Activated naive CD8-positive, alpha-beta T cell treated with anti-CD3 and anti-CD28 coated beads for 36 hours (primary cell): ENCODE results near the gene STARD13. TPM values are rescaled to one million over a fixed set of nuclear protein-coding genes. Genes with fewer than 3 reads are reported as not detected.

Experiments used
- DNase-seq: peaks from one replicate; pipeline ENCODE4 v3.0.0; 2021
- H3K27ac Mint-ChIP-seq: one replicate; pipeline ENCODE4 v1.8.0; 2022; ENCODE audit warnings: mild to moderate bottlenecking, moderate library complexity, mixed read lengths
- H3K27me3 Mint-ChIP-seq: one replicate; pipeline ENCODE4 v1.8.0; 2022; ENCODE audit warnings: mild to moderate bottlenecking, mixed read lengths
- H3K36me3 Mint-ChIP-seq: one replicate; pipeline ENCODE4 v1.8.0; 2021; ENCODE audit warnings: mild to moderate bottlenecking, mixed read lengths
- H3K4me1 Mint-ChIP-seq: one replicate; pipeline ENCODE4 v1.8.0; 2021; ENCODE audit warnings: mixed read lengths
- H3K4me3 Mint-ChIP-seq: one replicate; pipeline ENCODE4 v1.8.0; 2022; ENCODE audit warnings: mild to moderate bottlenecking, moderate library complexity, mixed read lengths
- H3K9me3 Mint-ChIP-seq: one replicate; pipeline ENCODE4 v1.8.0; 2022; ENCODE audit warnings: mixed read lengths
- total RNA-seq, 2 experiments: library from RNA; stranded (reverse); gene quantifications; one replicate each; pipeline ENCODE4 v1.2.3, GENCODE V29; 2021

The STARD13 gene
- total RNA-seq, 2 experiments from 2014 or later, result 0.23 TPM; not detected in 1

GRCh38 chr13:33103457-33103856 is 182.1 kb downstream of the STARD13 start:
- no peak for DNase-seq
- peaks cover 26% of the 10 kb centered on the region for H3K27me3 Mint-ChIP-seq
- no peak overlapping the region for H3K4me3 Mint-ChIP-seq
- no peak overlapping the region for H3K27ac Mint-ChIP-seq
- H3K9me3 Mint-ChIP-seq, result peaks cover under 1% of the 10 kb centered on the region
- H3K4me1 Mint-ChIP-seq, result no peaks in the 10 kb centered on the region
- H3K36me3 Mint-ChIP-seq, result no peaks in the 10 kb centered on the region

DNA sequence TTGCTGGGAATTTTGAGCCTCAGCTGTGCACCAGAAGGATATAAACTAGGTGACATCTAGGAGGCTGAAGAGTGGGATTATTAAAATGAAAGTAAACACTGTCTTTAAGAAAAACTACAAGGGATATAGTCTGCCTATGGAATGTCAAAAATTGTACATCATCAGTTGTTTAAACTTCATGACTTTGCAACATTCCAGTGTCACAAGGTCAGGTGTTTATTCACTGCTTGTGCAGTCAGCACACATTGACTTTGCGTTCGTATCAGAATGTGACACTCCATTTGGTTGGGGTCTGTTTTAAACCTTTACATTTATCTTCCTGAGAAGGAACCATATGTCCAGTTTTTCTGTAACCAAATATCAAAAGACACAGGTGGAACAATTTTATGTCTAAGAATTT is 183.7 kb downstream of the STARD13 start:
- peaks cover 5% of the 10 kb centered on the region for H3K9me3 Mint-ChIP-seq
- H3K27ac Mint-ChIP-seq, result no peak overlapping the region
- peaks cover 18% of the 10 kb centered on the region for H3K27me3 Mint-ChIP-seq
- DNase-seq, result no peak
- H3K4me3 Mint-ChIP-seq, result no peak overlapping the region
- H3K4me1 Mint-ChIP-seq, result no peaks in the 10 kb centered on the region
- no peaks in the 10 kb centered on the region for H3K36me3 Mint-ChIP-seq

- Mint-ChIP-seq H3K27ac (no peak overlapping the region), H3K36me3 (no peaks in the 10 kb centered on the region), H3K4me1 (no peaks in the 10 kb centered on the region), H3K27me3 (peaks cover 10% of the 10 kb centered on the region), H3K4me3 (no peak overlapping the region), H3K9me3 (peaks cover 5% of the 10 kb centered on the region)
- no peak for DNase-seq
Observed at GRCh38 chr13:33100886-33101285, 184.7 kb downstream of the STARD13 start.

GRCh38 chr13:33099860-33100259 is 185.7 kb downstream of the STARD13 start:
- Mint-ChIP-seq H3K36me3 (no peaks in the 10 kb centered on the region), H3K4me1 (no peaks in the 10 kb centered on the region), H3K4me3 (no peak overlapping the region), H3K9me3 (peaks cover 5% of the 10 kb centered on the region), H3K27ac (no peak overlapping the region), H3K27me3 (peaks cover 8% of the 10 kb centered on the region)
- no peak for DNase-seq

DNA sequence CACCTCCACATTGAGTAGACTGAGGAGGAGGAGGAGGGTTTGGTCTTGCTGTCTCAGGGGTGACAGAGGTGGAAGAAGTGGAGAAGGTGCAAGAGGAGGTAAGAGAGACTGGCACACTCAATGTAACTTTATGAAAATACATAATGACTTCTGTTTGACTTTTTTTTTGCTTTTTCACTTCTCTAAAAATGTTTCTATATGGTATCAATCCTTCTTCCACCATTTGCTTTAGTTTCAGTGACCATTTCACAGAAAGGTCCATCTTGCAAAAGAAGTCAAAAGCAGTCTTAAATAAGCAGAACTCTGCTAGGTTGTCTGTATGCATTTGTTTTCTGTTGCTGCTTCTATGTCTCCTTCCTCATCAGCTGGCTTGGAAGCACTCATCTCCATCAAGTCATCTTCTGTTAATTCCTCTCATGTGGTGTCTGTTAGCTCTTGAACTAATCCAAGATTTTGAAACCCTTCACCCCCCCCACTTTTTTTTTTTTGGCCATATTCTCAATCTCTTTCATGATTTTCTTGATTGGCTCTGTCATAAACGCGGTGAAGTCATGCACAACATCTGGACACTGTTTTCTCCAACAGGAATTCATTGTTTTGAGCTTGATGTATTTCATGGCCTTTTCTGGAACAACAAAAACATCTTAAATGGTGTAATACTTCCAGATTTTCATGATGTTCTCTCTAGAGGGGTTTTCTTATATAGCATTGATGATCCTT is 188.5 kb downstream of the STARD13 start:
- no peaks in the 10 kb centered on the region for H3K36me3 Mint-ChIP-seq
- H3K9me3 Mint-ChIP-seq, result peaks cover 5% of the 10 kb centered on the region
- H3K27ac Mint-ChIP-seq, result no peak overlapping the region
- H3K4me3 Mint-ChIP-seq, result no peak overlapping the region
- peaks cover 8% of the 10 kb centered on the region for H3K27me3 Mint-ChIP-seq
- H3K4me1 Mint-ChIP-seq, result no peaks in the 10 kb centered on the region
- no peak for DNase-seq

DNA sequence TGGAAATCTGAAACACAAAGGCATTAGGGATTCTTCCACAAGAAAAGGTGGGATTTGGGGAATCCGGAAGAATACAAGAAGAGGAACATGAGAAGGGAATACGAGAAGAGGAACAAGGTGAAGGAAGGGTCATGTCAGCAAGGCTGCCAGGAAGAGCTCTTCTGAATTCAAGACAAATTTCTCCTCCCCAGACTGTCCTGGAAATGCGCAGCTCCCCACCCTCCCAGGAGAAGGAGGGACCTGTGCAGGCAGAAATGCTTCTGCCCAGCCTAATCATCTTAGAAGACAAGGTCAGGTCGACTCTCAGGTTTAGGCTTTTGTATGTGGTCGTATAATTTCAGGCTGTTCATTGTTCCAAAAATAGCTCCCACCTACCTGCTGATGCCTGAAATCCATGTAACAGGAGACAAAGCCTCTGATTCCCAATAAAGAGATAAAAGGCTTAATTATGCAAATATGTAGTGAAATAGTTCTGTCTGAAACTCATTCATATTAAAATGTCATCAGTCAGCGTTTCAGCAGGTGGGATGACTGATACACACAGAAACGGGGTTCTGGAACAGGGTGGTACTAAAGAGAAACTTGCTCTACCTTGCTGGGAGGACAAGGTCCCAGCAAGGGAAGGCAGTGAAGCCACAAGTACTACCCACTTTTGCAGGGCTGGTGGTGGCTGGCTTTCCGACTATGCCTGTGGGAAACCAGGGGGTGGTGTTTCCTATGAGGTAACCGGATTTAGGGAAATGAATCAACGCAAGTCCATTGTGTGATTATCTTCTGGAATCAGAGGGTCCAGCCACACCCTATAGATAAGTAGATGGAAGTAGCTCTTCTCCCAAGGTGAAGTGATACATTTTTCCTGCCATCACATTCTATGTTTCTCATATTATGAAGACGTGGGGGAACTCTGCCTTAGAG is 193.2 kb downstream of the STARD13 start:
- H3K4me3 Mint-ChIP-seq, result no peak overlapping the region

DNA sequence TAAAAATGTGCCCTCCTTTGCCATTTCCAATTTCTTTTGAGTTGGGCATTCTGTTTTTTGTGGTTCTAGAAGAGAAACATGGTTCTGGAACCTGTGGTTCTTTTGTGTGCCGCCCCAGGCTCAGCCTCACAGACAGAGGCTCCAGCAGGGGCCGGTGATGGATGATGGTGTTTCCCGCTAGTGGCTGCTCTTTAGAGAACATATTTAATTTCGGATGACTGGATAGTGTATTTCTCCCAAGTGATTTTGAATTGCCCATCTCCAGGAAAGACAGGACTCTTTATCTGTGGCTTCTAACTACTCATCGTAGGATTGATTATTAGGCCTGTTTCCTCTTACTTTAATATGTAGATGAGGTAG is 194.2 kb downstream of the STARD13 start:
- Mint-ChIP-seq H3K27me3 (no peaks in the 10 kb centered on the region), H3K27ac (no peak overlapping the region), H3K9me3 (no peaks in the 10 kb centered on the region), H3K4me3 (no peak overlapping the region), H3K4me1 (peaks cover 2% of the 10 kb centered on the region), H3K36me3 (no peaks in the 10 kb centered on the region)
- DNase-seq, result no peak

More for the DNA sequence above, 193.2 kb downstream of the STARD13 start:
- no peaks in the 10 kb centered on the region for H3K36me3 Mint-ChIP-seq
- H3K9me3 Mint-ChIP-seq, result no peaks in the 10 kb centered on the region
- DNase-seq, result no peak
- peaks cover 1% of the 10 kb centered on the region for H3K4me1 Mint-ChIP-seq
- no peak overlapping the region for H3K27ac Mint-ChIP-seq
- no peaks in the 10 kb centered on the region for H3K27me3 Mint-ChIP-seq

GRCh38 chr13:33090755-33091414 is 194.7 kb downstream of the STARD13 start:
- H3K4me1 Mint-ChIP-seq, result peaks cover 4% of the 10 kb centered on the region
- no peak overlapping the region for H3K27ac Mint-ChIP-seq
- H3K9me3 Mint-ChIP-seq, result no peaks in the 10 kb centered on the region
- no peaks in the 10 kb centered on the region for H3K36me3 Mint-ChIP-seq
- H3K27me3 Mint-ChIP-seq, result no peaks in the 10 kb centered on the region
- H3K4me3 Mint-ChIP-seq, result no peak overlapping the region
- DNase-seq, result no peak

DNA sequence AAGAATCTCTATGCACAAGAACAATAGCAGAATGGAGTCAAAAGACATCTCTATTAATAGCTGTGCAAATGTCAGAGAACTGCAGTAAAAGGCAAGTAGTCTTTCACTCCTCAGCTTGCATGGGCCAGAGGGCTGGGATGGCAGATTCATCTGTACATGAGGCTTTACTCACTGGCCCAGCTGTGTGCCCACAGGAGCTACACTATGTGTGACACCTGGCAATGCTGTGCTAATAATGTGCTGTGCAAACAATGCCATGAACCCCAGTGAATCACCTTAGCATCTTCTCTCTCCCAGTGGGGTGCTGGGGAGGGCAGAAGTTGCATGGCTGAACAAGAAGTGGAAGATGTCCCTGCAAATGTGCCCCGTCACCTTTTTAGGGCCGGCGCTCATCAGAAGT is 196.2 kb downstream of the STARD13 start:
- no peaks in the 10 kb centered on the region for H3K9me3 Mint-ChIP-seq
- peaks cover 4% of the 10 kb centered on the region for H3K27me3 Mint-ChIP-seq
- no peak for DNase-seq
- H3K4me1 Mint-ChIP-seq, result peaks cover 6% of the 10 kb centered on the region
- H3K4me3 Mint-ChIP-seq, result no peak overlapping the region
- H3K36me3 Mint-ChIP-seq, result no peaks in the 10 kb centered on the region
- H3K27ac Mint-ChIP-seq, result no peak overlapping the region

DNA sequence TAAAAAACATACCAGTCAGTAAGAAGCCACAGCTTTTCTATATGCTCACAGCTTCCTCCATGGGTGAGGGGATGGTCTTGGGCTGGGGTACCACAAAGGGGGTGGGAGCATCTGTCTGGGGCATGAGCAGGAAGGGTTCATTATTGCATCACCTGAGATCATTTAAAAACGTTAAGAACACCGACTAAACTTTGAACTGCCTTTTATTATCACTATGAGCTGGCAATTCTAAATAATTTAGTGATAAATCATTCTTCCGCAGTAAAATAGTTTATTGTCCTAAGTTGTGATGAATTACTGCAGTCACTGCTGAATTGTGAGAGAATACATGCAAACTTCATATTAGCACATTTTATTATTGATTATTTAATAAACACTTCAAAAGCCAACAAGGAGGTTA is 197.8 kb downstream of the STARD13 start:
- peaks cover 4% of the 10 kb centered on the region for H3K27me3 Mint-ChIP-seq
- H3K9me3 Mint-ChIP-seq, result no peaks in the 10 kb centered on the region
- no peak overlapping the region for H3K4me3 Mint-ChIP-seq
- no peaks in the 10 kb centered on the region for H3K36me3 Mint-ChIP-seq
- no peak overlapping the region for H3K27ac Mint-ChIP-seq
- H3K4me1 Mint-ChIP-seq, result peaks cover 6% of the 10 kb centered on the region
- no peak for DNase-seq

DNA sequence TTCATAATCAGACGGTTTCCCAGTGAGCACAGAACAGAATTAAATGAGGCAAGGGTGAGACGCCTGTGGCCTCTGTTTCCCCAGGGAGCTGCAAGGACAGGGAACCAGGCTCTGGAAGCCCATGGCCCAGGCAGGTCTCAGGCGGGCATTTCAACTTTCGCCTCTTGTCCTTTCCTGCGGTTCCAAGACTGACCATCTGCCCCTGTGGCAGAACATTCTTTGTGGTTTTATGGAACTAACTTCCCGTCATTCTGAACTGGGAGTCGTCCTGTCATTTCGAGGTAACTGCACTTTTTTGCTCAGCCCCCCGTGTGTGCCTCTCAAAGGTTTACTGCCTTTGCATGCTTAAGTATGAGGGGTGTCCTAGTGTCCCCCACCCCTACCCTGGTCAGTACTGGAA is 198.5 kb downstream of the STARD13 start:
- Mint-ChIP-seq H3K9me3 (no peaks in the 10 kb centered on the region), H3K36me3 (no peaks in the 10 kb centered on the region), H3K4me3 (no peak overlapping the region), H3K27ac (no peak overlapping the region), H3K27me3 (peaks cover 11% of the 10 kb centered on the region), H3K4me1 (peaks cover 6% of the 10 kb centered on the region)
- DNase-seq, result no peak

DNA sequence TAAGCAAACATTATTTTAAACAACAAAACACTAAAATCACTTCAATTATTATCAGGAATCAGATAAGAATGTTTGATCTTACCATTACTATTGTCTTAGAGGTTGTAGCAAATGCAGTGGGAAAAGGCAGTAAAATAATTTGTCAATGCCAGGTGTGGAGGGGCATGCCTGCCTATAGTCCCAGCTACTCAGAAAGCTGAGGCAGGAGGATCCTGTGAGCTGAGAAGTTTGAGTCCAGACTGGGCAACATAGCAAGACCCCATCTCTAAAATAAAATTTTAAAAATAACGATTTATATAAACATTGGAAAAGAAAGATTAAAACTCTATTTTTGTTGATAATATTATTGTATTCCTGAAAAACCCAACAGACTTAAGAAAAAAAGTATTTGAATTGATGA is 202.5 kb downstream of the STARD13 start:
- no peak overlapping the region for H3K27ac Mint-ChIP-seq
- no peak for DNase-seq
- peaks cover 8% of the 10 kb centered on the region for H3K4me1 Mint-ChIP-seq
- no peaks in the 10 kb centered on the region for H3K9me3 Mint-ChIP-seq
- H3K36me3 Mint-ChIP-seq, result no peaks in the 10 kb centered on the region
- H3K27me3 Mint-ChIP-seq, result peaks cover 38% of the 10 kb centered on the region
- H3K4me3 Mint-ChIP-seq, result no peak overlapping the region

- Mint-ChIP-seq H3K4me3 (no peak overlapping the region), H3K27ac (no peak overlapping the region), H3K36me3 (no peaks in the 10 kb centered on the region), H3K27me3 (peaks cover 38% of the 10 kb centered on the region), H3K9me3 (no peaks in the 10 kb centered on the region), H3K4me1 (peaks cover 8% of the 10 kb centered on the region)
- DNase-seq, result no peak
Observed at GRCh38 chr13:33081666-33082065, 203.9 kb downstream of the STARD13 start.

- Mint-ChIP-seq H3K4me3 (no peak overlapping the region), H3K27ac (no peak overlapping the region), H3K27me3 (peaks cover 38% of the 10 kb centered on the region), H3K4me1 (peaks cover 6% of the 10 kb centered on the region), H3K9me3 (no peaks in the 10 kb centered on the region), H3K36me3 (no peaks in the 10 kb centered on the region)
- DNase-seq, result no peak
Observed at GRCh38 chr13:33080972-33081590, 204.5 kb downstream of the STARD13 start.

DNA sequence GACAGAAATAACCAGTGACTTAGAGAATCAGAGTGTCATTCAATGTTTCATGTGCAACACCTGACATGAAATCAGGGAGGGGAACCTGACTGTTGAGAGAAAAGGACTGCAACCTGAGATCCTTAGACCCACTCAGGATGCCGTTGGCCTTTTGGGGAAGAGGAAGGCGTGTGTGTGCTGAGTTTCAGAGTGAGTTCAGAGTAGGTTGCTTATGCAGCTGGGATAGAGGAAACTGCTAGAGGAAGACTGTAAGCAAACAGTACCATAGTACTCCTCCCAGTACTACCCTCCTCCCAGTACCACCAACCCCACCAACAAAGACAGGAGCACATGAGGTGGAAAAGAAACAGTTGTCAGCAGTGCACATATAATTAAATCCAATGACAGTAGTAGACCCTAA is 205.6 kb downstream of the STARD13 start:
- H3K4me1 Mint-ChIP-seq, result peaks cover 3% of the 10 kb centered on the region
- no peaks in the 10 kb centered on the region for H3K9me3 Mint-ChIP-seq
- peaks cover 36% of the 10 kb centered on the region for H3K27me3 Mint-ChIP-seq
- no peak overlapping the region for H3K27ac Mint-ChIP-seq
- H3K36me3 Mint-ChIP-seq, result no peaks in the 10 kb centered on the region
- DNase-seq, result no peak
- H3K4me3 Mint-ChIP-seq, result no peak overlapping the region
